GM19351 (cell line): Measurements from ENCODE around the gene CLEC2A.

ENCODE experiments used
- ATAC-seq: cut with Tn5 transposase; IDR thresholded peaks from one replicate; pipeline ENCODE4 v1.9.1; 2021; ENCODE audit warnings: mild to moderate bottlenecking, moderate library complexity; ENCODE audit not compliant: unreplicated experiment

The CLEC2A gene

GRCh38 chr12:9935026-9935425, 2.9 kb upstream of the CLEC2A start:
- ATAC-seq = no peak

- no peak for ATAC-seq
These were observed 1.8 kb upstream of the CLEC2A start for GRCh38 chr12:9933958-9934357.

DNA sequence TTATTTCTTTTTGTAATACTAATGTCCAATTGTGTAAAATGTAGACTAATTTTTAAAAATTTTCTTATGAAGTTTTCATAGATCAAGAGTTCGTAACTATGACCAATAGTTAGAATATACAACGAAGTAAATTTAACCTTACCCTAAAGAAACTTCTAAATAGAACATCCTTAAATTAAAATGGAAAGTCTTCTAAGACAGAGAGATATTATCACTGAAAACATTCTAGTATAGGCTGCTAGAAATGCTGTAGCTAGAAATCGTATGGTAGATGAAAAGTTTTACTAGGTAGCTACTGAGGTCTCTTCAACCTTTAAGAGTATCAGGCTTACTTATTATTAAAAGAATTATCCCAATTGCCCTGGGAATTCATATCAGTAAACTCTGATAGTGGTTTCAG, 925 bp downstream of the CLEC2A start:
- no peak for ATAC-seq

DNA sequence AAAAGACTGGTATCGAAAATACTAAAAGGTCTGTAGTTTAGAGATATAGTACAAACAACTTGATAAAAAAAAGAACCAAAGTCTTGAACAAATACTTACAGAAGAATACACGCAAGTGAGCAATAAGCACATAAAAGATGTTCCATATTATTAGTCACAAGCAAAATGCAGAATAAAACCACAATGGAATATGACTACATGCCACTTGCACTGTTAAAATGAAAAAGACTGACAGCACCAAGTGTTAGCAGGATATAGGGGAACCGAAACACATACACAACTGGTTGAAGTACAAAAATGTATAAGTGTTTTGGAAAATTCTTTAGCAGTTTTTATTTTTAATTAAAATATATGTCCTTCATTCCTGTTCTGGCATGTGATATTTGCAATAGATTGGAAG, 3.6 kb downstream of the CLEC2A start:
- ATAC-seq = no peak

- ATAC-seq = no peak
These were observed 5.3 kb downstream of the CLEC2A start for GRCh38 chr12:9926876-9927275.

- no peak for ATAC-seq
These were observed 6.3 kb downstream of the CLEC2A start for GRCh38 chr12:9925705-9926393.

DNA sequence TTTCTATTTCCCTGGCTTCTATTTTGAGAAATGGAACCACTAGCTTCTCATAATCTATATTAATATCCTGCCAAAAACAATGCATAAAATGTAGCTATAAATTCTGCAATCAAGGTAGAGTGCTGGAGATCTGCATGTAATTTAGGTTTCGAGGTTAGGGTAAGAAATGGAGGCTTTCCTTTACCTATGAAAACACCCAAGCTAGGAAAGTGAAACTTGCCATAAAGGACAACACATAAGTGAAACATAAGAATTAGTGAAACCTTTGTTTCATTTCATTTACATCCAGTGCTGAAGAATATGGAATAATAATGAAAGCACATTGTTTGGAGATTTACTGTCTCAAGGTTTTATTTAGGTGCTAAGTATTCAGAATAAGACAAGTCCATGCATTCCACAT, 9.7 kb downstream of the CLEC2A start:
- no peak for ATAC-seq

- ATAC-seq = no peak
These were observed 11.7 kb downstream of the CLEC2A start for GRCh38 chr12:9920451-9920850.

DNA sequence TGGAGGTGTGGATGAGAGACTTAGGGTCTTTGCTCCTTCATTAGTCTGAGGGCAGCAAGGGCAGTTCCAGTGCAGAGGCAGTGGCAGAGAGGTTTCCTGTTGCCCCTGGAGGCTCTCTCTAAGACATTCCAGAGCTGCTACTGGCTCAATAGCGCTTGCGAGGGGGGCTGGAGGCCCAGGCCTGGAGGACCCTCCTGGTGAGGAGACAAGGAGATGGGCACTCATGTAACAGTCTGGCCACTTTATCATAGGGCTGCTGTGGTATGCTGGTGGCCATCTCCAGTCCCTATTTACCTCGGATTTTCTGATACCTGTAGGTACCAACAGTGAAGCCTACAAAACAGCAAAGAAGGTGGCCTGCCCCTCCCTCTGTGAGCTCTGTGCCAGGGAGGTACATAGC, 12.7 kb downstream of the CLEC2A start:
- no peak for ATAC-seq

GRCh38 chr12:9911708-9912107, 20.5 kb downstream of the CLEC2A start:
- no peak for ATAC-seq

DNA sequence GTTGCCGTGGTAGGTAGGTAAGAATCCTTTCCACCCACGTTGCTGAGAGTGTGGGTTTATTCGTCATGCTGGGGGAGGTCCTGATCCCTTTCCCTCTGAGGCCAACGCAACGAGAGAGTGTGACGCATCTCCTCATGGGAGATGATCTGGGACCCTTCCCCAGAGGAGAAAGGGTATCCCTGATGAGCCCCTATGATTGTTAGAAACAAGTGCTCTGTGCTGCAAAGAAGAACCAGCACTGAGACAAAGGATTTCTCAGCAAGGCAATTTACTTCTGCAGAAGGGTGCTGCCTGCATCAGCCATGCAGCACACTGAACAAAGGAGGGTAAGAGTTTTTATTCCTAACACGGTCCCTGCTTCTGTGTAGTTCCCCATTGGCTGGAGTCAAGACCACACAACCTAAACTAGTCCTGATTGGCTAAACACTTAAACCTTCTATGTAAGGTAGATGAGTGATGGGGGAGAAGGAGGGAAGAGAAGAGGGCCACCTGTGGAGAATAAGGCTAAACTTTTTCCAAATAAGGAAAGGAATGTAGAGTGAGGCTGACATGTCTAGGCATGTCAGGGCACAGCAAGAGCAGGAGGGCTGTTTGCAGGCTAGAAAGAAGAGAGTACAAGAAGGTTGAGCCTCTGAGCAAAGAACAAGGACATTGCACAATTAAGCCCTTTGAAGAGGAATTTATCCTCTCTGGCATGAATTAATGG, 21.3 kb downstream of the CLEC2A start:
- ATAC-seq = no peak

GRCh38 chr12:9909724-9910123, 22.4 kb downstream of the CLEC2A start:
- no peak for ATAC-seq

GRCh38 chr12:9908350-9908749, 23.8 kb downstream of the CLEC2A start:
- ATAC-seq = no peak

- no peak for ATAC-seq
These were observed 24.4 kb downstream of the CLEC2A start for GRCh38 chr12:9907769-9908168.

DNA sequence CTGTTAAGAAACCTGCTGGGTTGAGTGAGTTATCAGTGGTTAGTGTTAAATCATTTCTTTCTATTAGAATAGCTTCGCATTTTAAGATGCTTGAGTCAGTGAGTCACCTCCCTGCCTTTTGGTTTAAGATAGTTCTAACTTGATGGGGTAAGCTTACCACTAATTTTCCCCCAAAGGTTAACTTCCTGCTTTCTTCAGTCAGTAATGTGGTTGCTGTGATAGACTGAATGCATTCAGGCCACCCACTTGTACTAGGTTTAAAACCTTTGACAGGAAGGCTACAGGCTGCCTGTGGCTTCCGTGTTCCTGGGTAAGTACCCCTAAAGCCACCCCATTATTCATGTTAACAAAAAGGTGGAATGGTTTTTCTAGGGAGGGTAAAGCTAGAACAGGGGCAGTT, 25.3 kb downstream of the CLEC2A start:
- no peak for ATAC-seq

DNA sequence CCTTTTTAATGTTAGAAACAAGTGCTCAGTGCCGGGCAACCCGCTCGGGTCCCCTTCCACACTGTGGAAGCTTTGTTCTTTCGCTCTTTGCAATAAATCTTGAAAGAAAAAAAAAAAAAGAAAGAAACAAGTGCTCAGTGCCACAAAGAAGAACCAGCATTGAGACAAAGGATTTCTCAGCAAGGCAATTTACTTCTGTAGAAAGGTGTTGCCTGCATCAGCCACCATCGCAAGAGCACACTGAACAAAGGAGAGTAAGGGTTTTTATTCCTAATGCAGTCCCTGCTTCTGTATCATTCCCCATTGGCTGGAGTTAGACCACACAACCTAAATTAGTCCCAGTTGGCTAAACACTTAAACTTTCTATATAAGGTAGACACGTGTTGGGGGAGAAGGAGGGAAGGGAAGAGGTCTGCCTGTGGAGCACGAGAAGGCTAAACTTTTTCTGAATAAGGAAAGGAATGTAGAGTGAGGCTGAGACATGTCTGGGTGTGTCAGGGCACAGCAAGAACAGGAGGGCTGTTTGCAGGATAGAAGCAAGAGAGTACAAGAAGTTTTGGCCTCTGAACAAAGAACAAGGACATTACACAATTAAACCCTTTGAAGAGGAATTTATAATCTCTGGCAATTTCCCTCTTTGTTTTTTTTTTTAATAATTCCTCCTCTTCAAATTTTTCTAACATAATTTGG, 29.5 kb downstream of the CLEC2A start:
- ATAC-seq = no peak

DNA sequence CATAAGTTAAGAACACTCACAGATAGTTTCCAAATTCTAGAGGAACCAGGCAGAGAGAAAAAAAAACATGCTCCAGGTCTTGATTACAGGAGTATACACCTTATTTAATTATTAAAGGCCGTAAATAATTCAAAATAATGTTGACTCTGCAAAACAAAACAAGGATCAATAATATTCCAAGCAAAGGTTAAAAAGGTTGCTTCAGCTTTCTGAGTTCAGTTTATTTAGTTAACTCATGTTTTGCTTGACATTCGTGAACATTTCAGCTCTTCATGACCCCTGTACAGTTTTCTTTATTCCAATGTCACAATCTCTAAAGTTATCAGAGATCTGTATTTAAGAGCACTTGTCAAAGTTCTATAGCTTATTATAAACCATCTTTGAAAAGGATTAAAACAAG, 31.2 kb downstream of the CLEC2A start:
- ATAC-seq = no peak

GRCh38 chr12:9899209-9899608, 33.0 kb downstream of the CLEC2A start:
- ATAC-seq = no peak

DNA sequence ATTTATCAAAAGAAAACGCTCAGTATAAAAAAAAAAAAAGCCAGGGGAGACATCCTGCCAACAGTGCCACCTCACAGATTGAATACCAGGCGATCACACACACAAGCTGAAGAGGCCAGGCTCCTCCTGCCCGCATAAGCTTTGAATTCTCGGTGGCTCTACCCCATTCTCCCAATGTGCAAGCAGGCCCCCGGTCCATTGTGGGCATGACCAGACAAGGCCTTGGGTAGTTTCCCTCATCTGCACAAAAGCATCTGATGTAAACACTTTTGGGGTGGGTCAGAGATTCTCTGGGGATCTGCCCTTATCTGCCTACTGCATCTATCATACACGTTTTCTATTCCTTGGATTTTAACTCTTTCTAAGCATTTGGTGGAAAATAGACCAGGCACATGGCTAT, 34.6 kb downstream of the CLEC2A start:
- no peak for ATAC-seq

- ATAC-seq = no peak
These were observed 36.8 kb downstream of the CLEC2A start for GRCh38 chr12:9895215-9895971.

DNA sequence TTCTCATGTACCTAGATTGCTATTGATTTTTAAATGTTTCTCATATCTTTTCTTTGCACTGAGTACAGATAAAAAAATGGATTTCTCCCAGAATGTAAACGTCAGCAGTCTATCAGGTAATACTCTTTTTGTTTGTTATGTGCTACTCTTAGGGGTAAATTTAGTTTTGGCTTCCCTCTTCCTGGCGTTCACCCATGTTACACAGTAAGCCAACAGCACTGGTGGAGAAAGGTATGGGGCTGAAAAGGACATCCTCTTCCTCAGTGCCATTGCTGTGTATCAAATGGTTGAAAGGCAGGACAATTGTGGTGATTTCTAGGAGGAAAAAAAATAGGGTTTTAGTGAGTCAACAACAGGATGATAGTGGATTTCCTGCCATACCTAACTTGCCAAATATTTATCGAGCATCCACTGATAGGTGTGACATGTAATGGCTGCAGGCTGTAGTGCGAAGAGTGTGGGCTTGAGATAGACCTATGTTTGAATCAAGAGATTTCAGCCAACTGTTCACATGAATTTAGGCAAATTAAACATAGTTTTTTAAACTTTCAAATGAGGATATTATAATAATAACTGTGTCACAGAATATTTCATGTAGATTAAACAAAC, 43.4 kb downstream of the CLEC2A start:
- ATAC-seq = no peak
